ENCODE measurements around the gene SLIT3. TPM values are rescaled to one million over a fixed set of nuclear protein-coding genes. Genes with fewer than 3 reads are reported as not detected.
A peak's percentile ranks its signal among the peaks of the same experiment; 100 is the strongest.

SLIT3 gene
- total RNA-seq, 2 experiments from 2014 or later: 1.8 to 2.1 TPM

DNA sequence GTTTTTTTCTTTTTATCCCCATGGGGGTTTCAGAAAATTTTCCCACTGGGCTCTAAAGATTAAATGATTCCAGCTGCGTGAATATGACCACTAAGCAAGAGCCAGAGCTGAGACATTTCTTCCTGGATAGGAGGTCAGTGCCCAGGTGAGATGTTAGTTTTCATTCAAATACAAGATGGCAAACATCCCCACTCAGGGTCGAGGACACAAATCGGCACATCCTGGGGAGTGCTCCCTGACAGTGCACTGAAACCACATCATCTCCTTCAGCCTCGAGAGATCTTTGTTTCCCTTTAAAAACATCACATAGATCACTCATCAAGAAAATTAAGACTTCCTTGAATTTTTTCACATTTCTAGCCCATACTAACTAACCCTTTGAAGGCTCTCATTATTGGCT lies 448.6 kb downstream of the SLIT3 start:
- H3K27me3 Mint-ChIP-seq: peaks cover 9% of the 10 kb centered on the region
- peak; percentile 20 for DNase-seq
- peak overlapping the region; percentile 65 for H3K27ac Mint-ChIP-seq
- H3K9me3 Mint-ChIP-seq: no peaks in the 10 kb centered on the region
- intact Hi-C loops (cut with micrococcal nuclease): loop anchor here (1.0 kb wide), 2 partner anchors 15 to 58 kb away; no protein-coding TSS in a partner anchor
- no peaks in the 10 kb centered on the region for H3K36me3 Mint-ChIP-seq
- POLR2A ChIA-PET: no interaction called here
- CTCF ChIA-PET: no interaction called here
- H3K4me3 Mint-ChIP-seq: peak overlapping the region; percentile 1
- peaks cover 12% of the 10 kb centered on the region for H3K4me1 Mint-ChIP-seq (ENCODE audit: low read depth)

DNA sequence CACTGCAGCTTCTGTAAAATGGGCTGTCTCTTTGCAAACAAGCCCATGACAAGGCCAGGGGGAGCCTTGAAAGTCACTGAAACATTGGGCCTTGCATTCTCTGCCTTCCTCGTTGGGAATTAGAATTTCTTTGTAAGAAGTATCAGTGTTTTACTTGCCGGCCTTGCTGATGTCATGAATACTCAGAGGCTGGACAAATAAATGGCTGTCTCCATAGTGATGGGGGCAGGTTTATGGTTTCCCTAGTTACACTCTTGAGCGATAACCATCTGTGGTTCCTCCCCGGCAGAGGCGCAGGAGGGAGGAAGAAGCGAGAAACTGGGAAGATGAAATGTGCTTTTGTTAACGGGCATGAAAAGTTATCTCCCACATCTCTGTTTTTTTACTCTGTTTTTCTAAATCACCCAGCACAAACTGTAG lies 449.0 kb downstream of the SLIT3 start:
- CTCF ChIA-PET: no interaction called here
- peak; percentile 49 for DNase-seq
- H3K36me3 Mint-ChIP-seq: no peaks in the 10 kb centered on the region
- POLR2A ChIA-PET: no interaction called here
- no peaks in the 10 kb centered on the region for H3K9me3 Mint-ChIP-seq
- peak overlapping the region; percentile 1 for H3K4me3 Mint-ChIP-seq
- intact Hi-C loops (cut with micrococcal nuclease): loop anchor here (1.0 kb wide), 2 partner anchors 15 to 58 kb away; no protein-coding TSS in a partner anchor
- H3K27ac Mint-ChIP-seq: peak overlapping the region; percentile 65
- peaks cover 10% of the 10 kb centered on the region for H3K27me3 Mint-ChIP-seq
- peaks cover 12% of the 10 kb centered on the region for H3K4me1 Mint-ChIP-seq (ENCODE audit: low read depth)

DNA sequence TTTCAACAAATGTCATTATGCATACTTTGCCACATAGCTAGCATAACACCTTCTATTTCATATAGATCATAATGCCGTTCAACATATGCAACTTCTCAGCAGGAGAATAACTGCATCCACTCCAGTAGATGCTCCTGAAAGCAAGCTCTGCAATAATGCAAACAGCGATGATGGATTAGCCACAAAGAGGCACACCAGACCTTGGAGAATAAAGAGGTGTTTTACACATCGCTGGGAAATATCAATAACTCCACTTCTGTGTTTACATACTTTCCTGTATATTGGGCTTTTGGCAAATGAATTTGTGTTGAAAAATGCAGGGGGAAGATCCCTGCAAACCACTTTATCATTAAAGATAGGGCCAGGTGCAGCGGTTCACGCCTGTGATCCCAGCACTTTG lies 450.3 kb downstream of the SLIT3 start:
- Mint-ChIP-seq H3K9me3 (no peaks in the 10 kb centered on the region), H3K27me3 (peaks cover 11% of the 10 kb centered on the region), H3K4me3 (no peak overlapping the region), H3K27ac (no peak overlapping the region), H3K36me3 (no peaks in the 10 kb centered on the region), H3K4me1 (ENCODE audit: low read depth) (peaks cover 12% of the 10 kb centered on the region)
- no peak for DNase-seq
- intact Hi-C loops (cut with micrococcal nuclease): no loop called here
- POLR2A ChIA-PET: no interaction called here
- CTCF ChIA-PET: no interaction called here

DNA sequence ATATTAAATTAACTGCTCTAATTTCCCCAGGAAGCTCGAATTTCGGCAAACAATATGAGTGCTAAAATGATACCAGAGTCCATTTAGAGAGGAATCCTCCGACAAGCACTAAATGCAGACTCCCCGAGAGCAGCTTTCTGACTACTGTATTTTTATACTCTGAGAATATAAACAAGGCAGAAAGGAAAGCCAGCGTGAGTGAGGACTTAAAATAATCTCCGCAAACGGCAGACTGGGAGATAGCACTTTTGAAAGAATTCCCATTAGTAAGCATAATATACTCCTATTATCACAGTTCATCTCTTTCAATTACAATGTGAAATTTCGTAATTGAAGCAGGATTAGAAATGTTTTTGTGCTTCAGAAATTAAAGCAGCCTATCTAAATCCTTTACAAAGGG lies 452.4 kb downstream of the SLIT3 start:
- CTCF ChIA-PET: no interaction called here
- H3K9me3 Mint-ChIP-seq: no peaks in the 10 kb centered on the region
- H3K36me3 Mint-ChIP-seq: no peaks in the 10 kb centered on the region
- no peak for DNase-seq
- POLR2A ChIA-PET: no interaction called here
- H3K27me3 Mint-ChIP-seq: peaks cover 18% of the 10 kb centered on the region
- H3K4me1 Mint-ChIP-seq (ENCODE audit: low read depth): peaks cover 12% of the 10 kb centered on the region
- intact Hi-C loops (cut with micrococcal nuclease): no loop called here
- H3K27ac Mint-ChIP-seq: no peak overlapping the region
- H3K4me3 Mint-ChIP-seq: no peak overlapping the region

DNA sequence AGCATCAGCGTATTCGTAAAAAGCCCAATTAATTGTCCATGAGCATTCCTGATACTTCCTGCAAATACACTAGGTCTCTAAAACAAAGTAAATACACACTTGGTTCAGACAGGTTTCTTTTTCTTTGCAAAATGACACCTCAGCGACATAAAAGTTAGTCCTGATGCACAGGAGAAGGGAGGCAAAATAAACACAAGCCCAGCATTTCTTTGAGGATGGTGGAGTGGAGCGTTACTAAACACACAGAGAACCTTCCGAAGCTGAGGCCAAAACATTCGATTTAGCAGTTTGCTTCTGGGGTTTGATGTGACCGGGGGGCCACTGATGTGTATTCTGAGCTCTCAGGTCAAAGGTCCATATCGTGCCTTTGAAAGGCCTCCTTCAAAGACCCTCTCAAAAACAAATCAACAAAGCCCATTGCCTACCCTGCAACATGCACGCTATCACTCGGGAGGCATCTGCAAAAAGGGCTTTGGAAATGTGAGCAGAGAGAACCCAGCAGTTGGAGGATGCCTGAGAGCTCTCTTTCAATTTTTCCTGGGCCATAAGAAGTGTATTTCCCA lies 453.3 kb downstream of the SLIT3 start:
- Mint-ChIP-seq H3K36me3 (no peaks in the 10 kb centered on the region), H3K27me3 (peaks cover 24% of the 10 kb centered on the region), H3K4me1 (ENCODE audit: low read depth) (peaks cover 12% of the 10 kb centered on the region), H3K27ac (no peak overlapping the region), H3K4me3 (no peak overlapping the region), H3K9me3 (no peaks in the 10 kb centered on the region)
- intact Hi-C loops (cut with micrococcal nuclease): no loop called here
- no peak for DNase-seq
- ChIA-PET POLR2A (no interaction called here), CTCF (no interaction called here)

DNA sequence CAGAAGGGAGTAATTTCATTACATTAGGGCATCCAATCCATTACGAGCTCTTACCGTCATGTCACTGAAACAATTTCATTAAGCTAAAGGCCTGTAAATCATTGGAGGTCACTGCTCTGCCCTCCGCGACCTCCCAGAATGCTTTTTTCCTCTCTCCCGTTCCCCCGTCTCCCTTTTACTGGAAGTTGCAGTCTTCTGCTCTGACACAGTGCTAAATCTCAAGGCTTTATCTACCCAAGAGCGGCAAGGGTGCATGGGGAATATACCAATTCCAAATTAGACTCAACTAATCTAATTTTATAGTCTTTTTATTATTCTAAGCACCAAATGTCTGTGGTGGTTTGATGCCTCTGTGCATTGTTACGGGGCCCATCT lies 456.0 kb downstream of the SLIT3 start:
- ChIA-PET CTCF (no interaction called here), POLR2A (no interaction called here)
- Mint-ChIP-seq H3K27ac (no peak overlapping the region), H3K36me3 (no peaks in the 10 kb centered on the region), H3K9me3 (no peaks in the 10 kb centered on the region), H3K4me3 (no peak overlapping the region), H3K4me1 (ENCODE audit: low read depth) (no peaks in the 10 kb centered on the region), H3K27me3 (peaks cover 28% of the 10 kb centered on the region)
- intact Hi-C loops (cut with micrococcal nuclease): no loop called here
- DNase-seq: no peak

DNA sequence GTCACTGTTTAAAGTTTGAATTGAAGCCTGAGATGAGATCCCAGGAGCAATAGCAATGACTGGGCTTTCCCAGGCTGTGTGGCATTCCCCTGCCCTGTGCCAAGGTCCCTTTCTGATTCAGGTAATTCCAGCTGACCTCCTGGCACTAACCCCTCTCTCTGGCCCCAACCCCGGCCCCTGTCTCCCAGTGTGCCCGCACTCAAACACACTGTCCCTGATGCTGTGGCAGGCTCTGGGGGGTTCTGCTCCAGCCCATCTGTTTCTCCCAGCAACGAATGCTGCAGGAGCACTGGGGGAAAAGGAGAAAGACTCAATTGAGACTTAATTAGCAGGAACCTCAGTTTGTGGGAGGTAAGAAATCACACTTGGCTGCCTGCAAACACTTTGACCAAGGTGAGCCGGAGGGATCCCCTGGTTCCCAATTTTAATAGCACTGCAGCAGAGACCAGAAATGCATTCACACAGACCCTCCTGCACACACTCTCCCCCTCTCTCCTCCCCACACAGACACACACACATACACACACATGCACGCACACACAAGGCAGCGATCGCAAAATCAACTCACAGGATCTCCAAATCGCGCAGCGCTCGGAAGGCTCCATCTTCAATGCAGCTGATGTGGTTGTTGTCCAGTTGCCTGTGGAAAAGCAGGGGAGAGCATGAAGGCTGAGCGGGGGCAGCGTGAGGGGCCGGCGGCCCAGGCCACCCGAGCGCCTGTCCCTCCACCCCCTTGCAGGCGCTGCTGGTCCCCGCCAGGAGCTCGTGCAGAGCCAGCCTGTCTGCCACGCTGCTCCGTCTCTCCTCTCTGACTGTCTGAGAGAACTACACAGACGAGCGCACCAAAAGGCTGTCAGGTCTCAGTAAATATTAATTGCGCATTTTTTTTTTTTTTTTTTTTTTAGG lies 456.7 kb downstream of the SLIT3 start:
- Mint-ChIP-seq H3K9me3 (no peaks in the 10 kb centered on the region), H3K27me3 (peaks cover 28% of the 10 kb centered on the region), H3K27ac (no peak overlapping the region), H3K4me1 (ENCODE audit: low read depth) (no peaks in the 10 kb centered on the region), H3K36me3 (no peaks in the 10 kb centered on the region), H3K4me3 (no peak overlapping the region)
- DNase-seq: no peak
- intact Hi-C loops (cut with micrococcal nuclease): no loop called here
- POLR2A ChIA-PET: no interaction called here
- CTCF ChIA-PET: no interaction called here

DNA sequence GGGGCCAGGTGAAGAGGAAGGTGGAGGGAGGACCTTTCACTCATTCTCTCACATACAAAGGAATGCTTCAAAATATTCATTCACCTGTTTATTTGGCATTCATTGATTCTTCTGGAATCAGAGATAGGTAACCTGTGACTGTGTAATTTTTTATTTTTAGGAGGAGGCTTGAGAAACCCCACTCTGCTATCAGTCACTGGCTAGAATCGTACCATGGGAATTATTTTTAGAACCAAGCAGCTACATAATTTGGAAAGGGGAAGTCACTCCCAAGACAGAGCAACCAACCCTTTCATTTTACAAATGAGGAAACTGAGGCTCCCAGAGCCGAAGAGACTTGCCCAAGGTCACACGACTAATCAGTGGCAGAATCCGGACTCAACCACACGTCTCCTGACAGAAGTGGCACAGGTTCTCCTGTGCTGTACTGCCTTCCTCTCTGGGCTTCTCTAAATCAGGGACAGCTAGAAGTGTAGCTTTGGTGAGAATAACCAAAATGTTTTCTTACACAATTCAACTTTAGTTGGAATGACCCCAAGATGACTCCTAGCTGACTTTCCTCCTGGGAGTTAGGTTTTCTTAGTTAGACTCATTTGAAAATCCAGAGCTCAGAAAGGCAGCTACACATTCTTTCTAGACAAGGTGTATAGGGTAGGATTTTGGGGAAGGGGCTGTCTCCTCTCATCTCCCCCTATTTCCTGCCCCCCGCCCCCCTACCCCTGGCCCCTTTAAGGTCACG lies 457.5 kb downstream of the SLIT3 start:
- DNase-seq: no peak
- peaks cover 27% of the 10 kb centered on the region for H3K27me3 Mint-ChIP-seq
- H3K9me3 Mint-ChIP-seq: no peaks in the 10 kb centered on the region
- CTCF ChIA-PET: no interaction called here
- no peak overlapping the region for H3K27ac Mint-ChIP-seq
- no peak overlapping the region for H3K4me3 Mint-ChIP-seq
- H3K4me1 Mint-ChIP-seq (ENCODE audit: low read depth): peaks cover 4% of the 10 kb centered on the region
- POLR2A ChIA-PET: no interaction called here
- H3K36me3 Mint-ChIP-seq: no peaks in the 10 kb centered on the region
- intact Hi-C loops (cut with micrococcal nuclease): no loop called here

DNA sequence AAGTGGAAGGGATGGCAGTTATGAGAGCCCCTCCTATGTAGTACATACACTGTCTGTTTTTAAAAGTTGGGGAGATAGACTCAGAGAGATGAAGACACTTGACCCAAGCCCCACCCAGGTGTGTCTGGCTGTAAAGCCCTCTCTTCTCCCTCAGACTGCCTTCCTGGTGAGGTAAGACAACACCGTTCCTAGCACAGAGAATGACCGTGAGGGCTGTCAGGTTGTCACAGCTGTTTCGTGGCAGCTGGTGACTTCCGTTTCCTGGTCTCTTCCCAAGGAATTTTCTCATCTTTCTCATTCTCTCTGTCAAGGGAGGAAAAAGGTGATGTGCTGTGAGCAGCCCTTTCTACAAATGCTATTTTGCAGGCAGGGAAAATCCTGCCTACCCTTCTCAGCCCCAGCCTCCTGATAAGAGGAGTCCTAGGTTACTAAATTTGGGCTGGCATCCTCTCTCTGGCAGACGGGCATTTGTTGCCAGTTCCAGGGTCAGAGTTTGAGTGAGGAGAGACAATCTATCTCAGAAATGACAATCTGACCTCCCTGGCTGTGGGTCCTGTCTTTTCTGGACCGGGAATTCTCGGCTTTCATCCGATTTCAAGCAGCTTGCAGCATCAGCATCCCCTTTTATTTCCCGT lies 458.3 kb downstream of the SLIT3 start:
- Mint-ChIP-seq H3K27me3 (peaks cover 27% of the 10 kb centered on the region), H3K4me3 (no peak overlapping the region), H3K27ac (no peak overlapping the region), H3K4me1 (ENCODE audit: low read depth) (peaks cover 9% of the 10 kb centered on the region), H3K9me3 (no peaks in the 10 kb centered on the region), H3K36me3 (no peaks in the 10 kb centered on the region)
- POLR2A ChIA-PET: no interaction called here
- no peak for DNase-seq
- intact Hi-C loops (cut with micrococcal nuclease): no loop called here
- CTCF ChIA-PET: no interaction called here

DNA sequence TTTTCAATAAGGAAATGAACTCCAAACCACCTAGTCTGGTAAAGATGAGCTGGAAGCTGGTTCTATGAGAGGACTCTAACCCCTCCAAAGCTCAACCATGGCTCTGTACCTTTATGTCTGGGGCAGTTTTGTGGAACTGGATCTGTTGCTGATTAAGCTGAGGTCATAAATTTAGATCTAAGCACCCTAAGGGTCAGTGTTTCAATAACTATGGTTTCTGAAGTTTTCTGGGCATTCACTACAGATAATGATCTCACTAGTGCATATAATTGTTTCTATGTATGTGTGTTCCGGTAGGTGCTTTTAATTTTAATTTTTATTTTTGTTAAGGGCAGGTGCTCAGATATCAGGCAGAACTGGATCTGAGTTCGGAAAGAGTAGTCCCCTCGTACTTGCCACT lies 463.1 kb downstream of the SLIT3 start:
- peaks cover 19% of the 10 kb centered on the region for H3K27me3 Mint-ChIP-seq
- H3K36me3 Mint-ChIP-seq: peaks cover 4% of the 10 kb centered on the region
- peak overlapping the region; percentile 63 for H3K27ac Mint-ChIP-seq
- no peaks in the 10 kb centered on the region for H3K9me3 Mint-ChIP-seq
- ChIA-PET CTCF (no interaction called here), POLR2A (interaction anchor here (1.4 to 2.8 kb wide), 3 partner anchors 15 to 112 kb away, joined by 3 to 11 read pairs (median 9); no protein-coding TSS in a partner anchor)
- intact Hi-C loops (cut with micrococcal nuclease): loop anchor here (1.0 to 10.0 kb wide), 3 partner anchors 14 to 817 kb away; no protein-coding TSS in a partner anchor
- no peak overlapping the region for H3K4me3 Mint-ChIP-seq
- DNase-seq: no peak
- peaks cover 27% of the 10 kb centered on the region for H3K4me1 Mint-ChIP-seq (ENCODE audit: low read depth)

DNA sequence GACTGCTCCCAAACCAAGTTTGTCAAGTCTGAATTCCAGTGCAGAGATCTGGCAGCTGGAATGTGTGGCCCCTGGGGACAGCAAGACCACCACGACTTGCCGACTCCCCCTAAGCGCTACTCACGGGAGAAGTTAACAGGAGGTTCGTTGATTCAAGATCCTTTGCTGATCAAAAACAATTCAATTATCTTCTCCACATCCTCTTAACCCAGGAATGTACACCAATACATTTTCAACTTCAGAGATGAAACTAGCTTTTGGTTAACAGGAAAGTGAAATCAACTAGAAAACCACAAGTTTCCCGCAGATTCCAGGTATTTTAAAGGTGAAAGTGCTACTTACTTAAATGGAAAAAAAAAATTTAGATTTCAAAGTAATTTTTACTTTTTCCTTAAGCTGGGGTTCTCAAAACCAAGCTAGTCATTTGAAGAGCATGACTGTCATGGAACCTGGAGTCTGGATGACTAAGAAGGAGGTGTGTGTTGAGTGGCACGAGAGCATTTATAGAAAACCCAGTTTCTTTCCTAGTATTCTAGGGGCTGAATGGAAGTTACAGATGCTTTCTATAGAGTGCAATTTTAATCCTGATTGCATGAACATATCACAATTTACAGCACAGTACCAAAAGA lies 464.2 kb downstream of the SLIT3 start:
- H3K36me3 Mint-ChIP-seq: peaks cover 4% of the 10 kb centered on the region
- peaks cover 27% of the 10 kb centered on the region for H3K4me1 Mint-ChIP-seq (ENCODE audit: low read depth)
- peak overlapping the region; percentile 64 for H3K4me3 Mint-ChIP-seq
- ChIA-PET POLR2A (interaction anchor here (0.9 to 2.8 kb wide), 6 partner anchors 12 to 1736 kb away, joined by 3 to 11 read pairs (median 4); no protein-coding TSS in a partner anchor), CTCF (interaction anchor here (1.1 to 1.2 kb wide), 2 partner anchors 35 to 89 kb away, joined by 3 read pairs; no protein-coding TSS in a partner anchor)
- intact Hi-C loops (cut with micrococcal nuclease): loop anchor here (1.0 to 10.0 kb wide), 5 partner anchors 14 to 818 kb away; no protein-coding TSS in a partner anchor
- peak overlapping the region; percentile 84 for H3K27ac Mint-ChIP-seq
- H3K27me3 Mint-ChIP-seq: peaks cover 16% of the 10 kb centered on the region
- peak; percentile 27 for DNase-seq
- H3K9me3 Mint-ChIP-seq: no peaks in the 10 kb centered on the region

Measured in activated CD4-positive, alpha-beta memory T cell treated with anti-CD3 and anti-CD28 coated beads for 36 hours (primary cell).